ENCODE measurements around the gene AKR1C4. TPM values are rescaled to one million over a fixed set of nuclear protein-coding genes. Genes with fewer than 3 reads are reported as not detected.

Gene AKR1C4
- total and polyA plus RNA-seq, 2 of the 8 experiments (the other 6 are each of a cell fraction or from before 2014, with no cell fraction given) = not detected

- H4K8ac ChIP-seq (ENCODE audit: extremely low read depth, insufficient read depth, low read length) = no peak overlapping the region
- TF ChIP-seq FOSL1 (IDR thresholded peaks at IDR 0.05; ENCODE audit: insufficient read depth, low read depth, low read length) (no peak), E2F6 (IDR thresholded peaks at IDR 0.05) (no peak), RBBP5 (IDR thresholded peaks at IDR 0.05; ENCODE audit: borderline replicate concordance, low read depth, low read length) (no peak)
- CTCF ChIA-PET (ENCODE audit: partially characterized antibody) = interaction anchor here (1.6 to 2.2 kb wide), 2 partner anchors 9 to 12 kb away, joined by 4 to 11 read pairs; no protein-coding TSS in a partner anchor
- no peak overlapping the region for H3K4ac ChIP-seq (replicated peaks; ENCODE audit: insufficient read length, low read depth, low read length)
- H3K27me3 ChIP-seq (replicated peaks in 1 of 4; ENCODE audit: control insufficient read depth in 3 of 4, extremely low read depth in 1 of 4, insufficient read depth in 3 of 4, low read length in 3 of 4) = no peaks in the 10 kb centered on the region
- H3K4me2 ChIP-seq (ENCODE audit: insufficient read depth in 1 of 2, low read depth in 2 of 2, low read length in 2 of 2) = no peak overlapping the region
- H3K18ac ChIP-seq (ENCODE audit: extremely low read depth, low read length) = no peak overlapping the region
- H2BK15ac ChIP-seq (ENCODE audit: low read length) = no peak overlapping the region
- H3K23me2 ChIP-seq (ENCODE audit: low read depth, low read length) = no peaks in the 10 kb centered on the region
- H2AK5ac ChIP-seq (ENCODE audit: low read depth, low read length) = no peak overlapping the region
- no peak overlapping the region for H4K5ac ChIP-seq (ENCODE audit: insufficient read length, low read depth, low read length)
- no peak for FAIRE-seq
- H2AFZ ChIP-seq (ENCODE audit: low read length) = no peak overlapping the region
- H3K79me1 ChIP-seq (ENCODE audit: low read depth, low read length) = no peaks in the 10 kb centered on the region
- no peak overlapping the region for H3K14ac ChIP-seq (ENCODE audit: insufficient read length)
- no peak overlapping the region for H4K91ac ChIP-seq (replicated peaks; ENCODE audit: insufficient read length, low read length)
- POLR2A ChIA-PET (ENCODE audit: partially characterized antibody) = no interaction called here
- WGBS, 2 experiments (ENCODE audit: extremely low coverage in 1 of 2, insufficient coverage in 1 of 2, insufficient read length in 1 of 2, insufficient replicate concordance in 2 of 2, low coverage in 1 of 2, low lambda C conversion rate in 2 of 2, missing lambda C conversion rate in 1 of 2) = 63% methylated on average over 2 of the region's 2 CpGs; no CpG with 5 or more reads in 1 of the 2 experiments
- no peaks in the 10 kb centered on the region for H3K79me2 ChIP-seq (ENCODE audit: control insufficient read depth in 1 of 2, insufficient read depth in 2 of 2, low read length in 2 of 2)
- no peaks in the 10 kb centered on the region for H4K20me1 ChIP-seq (replicated peaks in 1 of 2; ENCODE audit: control insufficient read depth in 1 of 2, insufficient read depth in 2 of 2, low read length in 2 of 2)
- no peak overlapping the region for H2BK20ac ChIP-seq (ENCODE audit: low read length)
- no peak overlapping the region for H2BK120ac ChIP-seq (replicated peaks; ENCODE audit: low read depth, low read length)
- H2BK5ac ChIP-seq (ENCODE audit: low read depth, low read length) = no peak overlapping the region
- no peak overlapping the region for H2BK12ac ChIP-seq (ENCODE audit: low read depth, low read length)
- H3K9ac ChIP-seq (replicated peaks in 1 of 4; ENCODE audit: extremely low read depth in 1 of 4, low read depth in 3 of 4, low read length in 3 of 4) = no peak overlapping the region
- H3K4me1 ChIP-seq (replicated peaks in 1 of 4; ENCODE audit: control insufficient read depth in 3 of 4, insufficient read depth in 4 of 4, low read length in 3 of 4) = no peaks in the 10 kb centered on the region
- no peak overlapping the region for H3K27ac ChIP-seq (ENCODE audit: low read depth, low read length)
- no peak overlapping the region for H3K23ac ChIP-seq (ENCODE audit: insufficient read length)
- no peaks in the 10 kb centered on the region for H3K36me3 ChIP-seq (ENCODE audit: control insufficient read depth in 2 of 4, insufficient read depth in 4 of 4, low read length in 3 of 4)
- no peak for DNase-seq (ENCODE audit: low read depth in 1 of 2, low spot score in 2 of 2)
- no peak overlapping the region for H3K4me3 ChIP-seq (ENCODE audit: extremely low read depth in 1 of 4, insufficient read depth in 2 of 4, low read depth in 3 of 4, low read length in 4 of 4)
- H3K9me3 ChIP-seq (ENCODE audit: insufficient read depth in 2 of 2, low read depth in 1 of 2, low read length in 1 of 2) = no peaks in the 10 kb centered on the region
- no peak overlapping the region for H3K56ac ChIP-seq (replicated peaks; ENCODE audit: insufficient read length, low read depth, low read length)
Measured at GRCh38 chr10:5188358-5188757, 8.3 kb upstream of the AKR1C4 start.

Measured in H1 (cell line).